K562 (cell line): ENCODE measurements around the gene IQGAP3. TPM values are rescaled to one million over a fixed set of nuclear protein-coding genes. Genes with fewer than 3 reads are reported as not detected.

Source experiments
- ATAC-seq: fragments of 200-7000 bp; cut with Tn5 transposase; 3 replicates; pipeline ENCODE4 v1.9.1; 2020; ENCODE audit warnings: moderate library complexity
- BruUV-seq: library from RNA; stranded (reverse); fragments of 400-500 nt; replicated peaks from 2 replicates; lab custom pipeline; 2021; lab: Mats Ljungman, UMichigan
- CTCF ChIA-PET: fragments of 300-600 bp; formaldehyde crosslinking; extraction: SDS; loops from one replicate; lab custom pipeline; 2021; ENCODE audit warnings: low intra/inter-chr PET ratio; lab: Yijun Ruan, JAX
- POLR2A ChIA-PET: fragments of 300-600, 350-650 bp; sonication (Branson Sonifier 250); formaldehyde crosslinking; extraction: SDS; loops from one replicate; lab custom pipeline; 2021; ENCODE audit warnings: antibody characterized with exemption, inconsistent platforms; lab: Yijun Ruan, JAX
- DNase-seq, 4 experiments: peaks; one replicate each; pipeline versions ENCODE4 v3.0.0 to v3.0.0-alpha.2; 2011 to 2018; ENCODE audit warnings: low spot score in 3 of 4, mixed read lengths in 3 of 4; ENCODE audit errors: extremely low read depth in 1 of 4
- FAIRE-seq: peaks from 2 replicates; lab custom pipeline; 2011; peaks lifted over from hg19 to GRCh38; lab: Jason Lieb, UNC
- H2AFZ ChIP-seq: 2 replicates; pipeline ENCODE4 v1.6.0; 2011; ENCODE audit warnings: low read depth, low read length, control low read depth, inconsistent platforms
- H3K27ac ChIP-seq: fragments of 200-600 bp; 3 replicates; pipeline ENCODE4 v1.8.0; 2011; ENCODE audit warnings: low read depth, mild to moderate bottlenecking, control low read depth, inconsistent platforms, low read length, moderate library complexity, mixed read lengths; ENCODE audit errors: extremely low read depth
- H3K27me3 ChIP-seq, 2 experiments: fragments of 300-600 bp in 1 of 2; 2 replicates in 1 of 2; 3 replicates in 1 of 2; pipeline versions ENCODE4 v1.6.0 to v1.8.0; 2011; ENCODE audit warnings: inconsistent platforms in 2 of 2, low read length in 2 of 2, mild to moderate bottlenecking in 1 of 2, mixed read lengths in 1 of 2, moderate library complexity in 1 of 2; ENCODE audit not compliant: control insufficient read depth in 2 of 2, insufficient read depth in 2 of 2
- H3K36me3 ChIP-seq: fragments of 300-600 bp; 3 replicates; pipeline ENCODE4 v1.8.0; 2011; ENCODE audit warnings: mild to moderate bottlenecking, low read length, inconsistent platforms; ENCODE audit not compliant: control insufficient read depth, insufficient read depth
- H3K4me1 ChIP-seq, 2 experiments: fragments of 200-600 bp in 1 of 2; replicated peaks in 1 of 2; 2 replicates in 1 of 2; 3 replicates in 1 of 2; pipeline versions ENCODE4 v1.5.1 to v1.8.0; 2011; ENCODE audit warnings: inconsistent platforms in 2 of 2, low read length in 2 of 2, mild to moderate bottlenecking in 1 of 2, mixed read lengths in 1 of 2, moderate library complexity in 1 of 2; ENCODE audit not compliant: control insufficient read depth in 2 of 2, insufficient read depth in 2 of 2
- H3K4me2 ChIP-seq: 2 replicates; pipeline ENCODE4 v1.6.1; 2011; ENCODE audit warnings: low read length, control low read depth, inconsistent platforms, mixed read lengths; ENCODE audit not compliant: insufficient read depth
- H3K4me3 ChIP-seq: fragments of 200-600 bp; sonication (generic), shearing (Covaris generic); 2 replicates; pipeline ENCODE4 v1.5.1; 2016; ENCODE audit warnings: control low read depth, inconsistent platforms
- H3K79me2 ChIP-seq: fragments of 200-600 bp; 3 replicates; pipeline ENCODE4 v1.8.0; 2011; ENCODE audit warnings: low read length, inconsistent platforms; ENCODE audit not compliant: control insufficient read depth, insufficient read depth
- H3K9ac ChIP-seq, 2 experiments: 2 replicates each; pipeline versions ENCODE4 v1.6.0 to v1.6.1; 2011; ENCODE audit warnings: low read depth in 2 of 2, low read length in 2 of 2, control low read depth in 1 of 2, inconsistent platforms in 1 of 2, mild to moderate bottlenecking in 1 of 2, mixed read lengths in 1 of 2; ENCODE audit not compliant: insufficient read depth in 1 of 2
- H3K9me1 ChIP-seq: one replicate; pipeline ENCODE4 v1.6.0; 2011; ENCODE audit warnings: inconsistent platforms, mild to moderate bottlenecking, low read length, moderate library complexity; ENCODE audit not compliant: control insufficient read depth, insufficient read depth
- H3K9me3 ChIP-seq: replicated peaks from 2 replicates; pipeline ENCODE4 v1.5.1; 2011; ENCODE audit warnings: low read depth, low read length, inconsistent platforms; ENCODE audit not compliant: control insufficient read depth, insufficient read depth
- H4K20me1 ChIP-seq: replicated peaks from 2 replicates; pipeline ENCODE4 v1.6.1; 2011; ENCODE audit warnings: low read length, inconsistent platforms, mixed read lengths; ENCODE audit not compliant: control insufficient read depth, insufficient read depth
- AFF1 ChIP-seq, 2 experiments: fragments of 450-650 bp; IDR thresholded peaks; 2 replicates each; pipeline ENCODE4 v1.6.1; 2018; ENCODE audit warnings: mild to moderate bottlenecking in 2 of 2, low read depth in 1 of 2; ENCODE audit not compliant: partially characterized antibody in 2 of 2
- C11orf30 ChIP-seq: fragments of 450-650 bp; IDR thresholded peaks from 2 replicates; pipeline ENCODE4 v1.6.1; 2016; ENCODE audit warnings: low read depth, mild to moderate bottlenecking
- CBX8 ChIP-seq: fragments of 200-600 bp; sonication (generic); IDR thresholded peaks from 2 replicates; pipeline ENCODE4 v1.6.1; 2012; ENCODE audit warnings: borderline replicate concordance, mixed run types, low read depth, mild to moderate bottlenecking, moderate library complexity, mixed read lengths, low read length, control low read depth, inconsistent platforms; ENCODE audit not compliant: poor library complexity, severe bottlenecking; ENCODE audit errors: extremely low read depth
- DPF2 ChIP-seq: fragments of 450-650 bp; IDR thresholded peaks from 2 replicates; pipeline ENCODE4 v1.6.1; 2016
- FOXJ3 ChIP-seq: sonication (generic); formaldehyde crosslinking; IDR thresholded peaks from 2 replicates; pipeline ENCODE4 v1.4.0; 2020; ENCODE audit warnings: mild to moderate bottlenecking, missing genetic modification reagents
- GABPB2 ChIP-seq: fragments of 250-450 bp; sonication (Bioruptor Pico); conservative IDR thresholded peaks from 2 replicates; pipeline ENCODE4 v1.5.1; 2021; ENCODE audit warnings: mild to moderate bottlenecking
- HNRNPLL ChIP-seq: fragments of 200-400 bp; formaldehyde crosslinking; IDR thresholded peaks from 2 replicates; pipeline ENCODE4 v1.6.1; 2017; ENCODE audit warnings: low read length, low read depth, mild to moderate bottlenecking; ENCODE audit not compliant: poor library complexity, severe bottlenecking
- NFRKB ChIP-seq: fragments of 450-650 bp; IDR thresholded peaks from 2 replicates; pipeline ENCODE4 v1.6.1; 2016; ENCODE audit warnings: low read depth
- PHB ChIP-seq: fragments of 250-450 bp; sonication (Bioruptor Pico); IDR thresholded peaks from 2 replicates; pipeline ENCODE4 v1.5.0; 2021
- SREBF2 ChIP-seq: sonication (generic); formaldehyde crosslinking; IDR thresholded peaks from 2 replicates; pipeline ENCODE4 v1.4.0; 2020; ENCODE audit warnings: mild to moderate bottlenecking, missing genetic modification reagents
- ZBTB12 ChIP-seq: fragments of 250-450 bp; sonication (Bioruptor Pico); IDR thresholded peaks from 2 replicates; pipeline ENCODE4 v1.4.0; 2020
- ZBTB26 ChIP-seq: fragments of 450-650 bp; formaldehyde crosslinking; IDR thresholded peaks from 2 replicates; pipeline ENCODE4 v1.4.0; 2022; ENCODE audit warnings: missing genetic modification characterization
- ZNF561 ChIP-seq: fragments of 450-650 bp; formaldehyde crosslinking; conservative IDR thresholded peaks from 2 replicates; pipeline ENCODE4 v1.4.0; 2020; ENCODE audit warnings: mild to moderate bottlenecking, moderate library complexity
- WGBS: fragments of 100-300 bp; shearing (Covaris generic); methylation state at CpG from one replicate; pipeline ENCODE4 v1.1.6; 2016; ENCODE audit warnings: low coverage, mixed read lengths; ENCODE audit not compliant: insufficient coverage; ENCODE audit errors: missing lambda C conversion rate; 5-methylcytosine and 5-hydroxymethylcytosine counted together
- in situ Hi-C: fragments of 300-500 bp; cut with MboI; formaldehyde crosslinking; loops from 4 replicates; pipeline ENCODE4 v1.15.0; 2018; ENCODE audit warnings: inconsistent platforms, mixed read lengths
- intact Hi-C: fragments of 100-400 bp; cut with micrococcal nuclease; formaldehyde crosslinking; loops from 2 replicates; pipeline ENCODE4 v1.14.2; 2022
- polyA plus RNA-seq, 8 experiments: library from polyadenylated mRNA; depleted of rRNA in 4 of 8; stranded (reverse) in 5 of 8; unstranded in 3 of 8; fragments of >200 nt; fragmentation: Nextera tagmentation in 2 of 8; fragmentation: Illumina TruSeq in 1 of 8; extraction: Ambion mirVana in 2 of 8; extraction: Trizol in 1 of 8; gene quantifications; 2 replicates each; pipeline versions ENCODE4 v1.2.1 to v1.2.3, GENCODE V29; 2011 to 2014; ENCODE audit warnings: inconsistent platforms in 1 of 8, missing spikeins in 1 of 8
- total RNA-seq, 7 experiments: library from RNA; depleted of rRNA in 6 of 7; stranded (reverse); fragments of >200 nt in 6 of 7; fragmentation: Illumina TruSeq in 2 of 7; extraction: Trizol in 2 of 7; gene quantifications; 2 replicates each; pipeline versions ENCODE4 v1.2.1 to v1.2.3, GENCODE V29; 2011 to 2021; ENCODE audit warnings: low replicate concordance in 1 of 7

The IQGAP3 gene
- total and polyA plus RNA-seq, 9 of the 15 experiments (the other 6 are each of a cell fraction or from before 2014, with no cell fraction given): 1.4 to 16.6 (median 11.9) TPM

- DNase-seq (peak; percentile 90 to 99 (median 91)), ATAC-seq (peak; percentile 44), FAIRE-seq (peak; percentile 95)
- Histone ChIP-seq H3K27me3 (no peaks in the 10 kb centered on the region; a peak in 1 of 5 replicates), H3K9ac (peak overlapping the region; percentile 63 to 87), H4K20me1 (no peaks in the 10 kb centered on the region), H3K27ac (peak overlapping the region; percentile 86), H2AFZ (peak overlapping the region; percentile 99), H3K4me1 (peaks cover 51 to 52% of the 10 kb centered on the region in 2 experiments), H3K9me1 (peaks cover 3% of the 10 kb centered on the region), H3K4me3 (no peak overlapping the region), H3K9me3 (no peaks in the 10 kb centered on the region), H3K4me2 (peak overlapping the region; percentile 76), H3K79me2 (peaks cover 6% of the 10 kb centered on the region), H3K36me3 (no peaks in the 10 kb centered on the region)
- no TSS peak for BruUV-seq
- POLR2A ChIA-PET: interaction anchor here (1.1 to 1.2 kb wide), 3 partner anchors 12 to 73 kb away, joined by 3 to 4 read pairs (median 4); no protein-coding TSS in a partner anchor
- whole genome bisulfite sequencing: 8% methylated on average over 35 of the region's 45 CpGs
- CTCF ChIA-PET: no interaction called here
- in situ Hi-C loops: no loop called here
- intact Hi-C loops: loop anchor here (5.0 kb wide), 2 partner anchors 168 to 393 kb away; partner anchors contain the start of genes CCT3, LMNA and TSACC
- TF ChIP-seq AFF1 (IDR thresholded peaks at IDR 0.05; ENCODE audit: low read depth in 1 of 2, partially characterized antibody in 2 of 2) (peak in 1 of 2 experiments; percentile 84), FOXJ3 (CRISPR knock-in tag) (no peak), HNRNPLL (no peak), DPF2 (peak; percentile 74), C11orf30 (peak; percentile 56; the same call in 1 of the 2 replicates), GABPB2 (CRISPR knock-in tag) (no peak), NFRKB (peak; percentile 68; the same call in 1 of the 2 replicates), ZBTB26 (CRISPR knock-in tag) (peak; percentile 65; the same call in 1 of the 2 replicates), ZBTB12 (CRISPR knock-in tag) (peak; percentile 97), ZNF561 (no peak), SREBF2 (CRISPR knock-in tag) (no peak), CBX8 (no peak), PHB (CRISPR knock-in tag) (no peak)
Measured at GRCh38 chr1:156504821-156505678, 67.3 kb downstream of the IQGAP3 start.
